ENCODE measurements around the gene ALKAL2.

Gene ALKAL2

DNA sequence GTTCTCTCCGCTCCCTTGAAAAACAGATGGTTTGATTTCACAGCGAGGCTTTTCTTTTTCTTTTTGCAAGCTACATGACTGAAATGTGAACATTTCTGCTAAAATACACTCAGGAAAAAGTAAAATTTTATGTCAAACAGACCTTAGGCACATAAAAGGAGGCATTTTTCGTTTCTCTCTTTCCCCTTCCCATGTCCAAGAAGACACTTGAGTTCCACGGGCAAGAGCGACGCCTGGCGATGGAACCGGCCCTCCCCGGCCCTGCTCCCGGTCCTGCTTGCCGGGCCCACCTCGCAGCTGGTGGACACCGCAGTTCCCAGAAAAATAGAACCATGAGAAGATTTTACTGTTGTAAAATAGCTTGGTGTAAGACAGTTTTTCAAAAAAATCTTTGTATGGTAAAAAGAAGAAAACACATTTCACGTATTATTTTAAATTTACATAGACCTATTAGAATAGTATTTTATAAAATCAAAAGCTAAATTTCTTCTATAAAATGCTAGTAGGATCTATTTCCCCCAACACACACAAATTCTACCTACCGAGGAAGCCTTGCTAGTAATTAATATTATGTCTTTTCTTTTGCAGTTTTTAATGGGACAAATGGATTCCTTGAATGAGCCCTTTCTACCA is 2.3 kb upstream of the ALKAL2 start:
- DNase-seq (ENCODE audit: low read depth in 1 of 2, low spot score in 1 of 2), result no peak

GRCh38 chr2:289362-290089 is 1.6 kb upstream of the ALKAL2 start:
- no peak for DNase-seq (ENCODE audit: low read depth in 1 of 2, low spot score in 1 of 2)

DNA sequence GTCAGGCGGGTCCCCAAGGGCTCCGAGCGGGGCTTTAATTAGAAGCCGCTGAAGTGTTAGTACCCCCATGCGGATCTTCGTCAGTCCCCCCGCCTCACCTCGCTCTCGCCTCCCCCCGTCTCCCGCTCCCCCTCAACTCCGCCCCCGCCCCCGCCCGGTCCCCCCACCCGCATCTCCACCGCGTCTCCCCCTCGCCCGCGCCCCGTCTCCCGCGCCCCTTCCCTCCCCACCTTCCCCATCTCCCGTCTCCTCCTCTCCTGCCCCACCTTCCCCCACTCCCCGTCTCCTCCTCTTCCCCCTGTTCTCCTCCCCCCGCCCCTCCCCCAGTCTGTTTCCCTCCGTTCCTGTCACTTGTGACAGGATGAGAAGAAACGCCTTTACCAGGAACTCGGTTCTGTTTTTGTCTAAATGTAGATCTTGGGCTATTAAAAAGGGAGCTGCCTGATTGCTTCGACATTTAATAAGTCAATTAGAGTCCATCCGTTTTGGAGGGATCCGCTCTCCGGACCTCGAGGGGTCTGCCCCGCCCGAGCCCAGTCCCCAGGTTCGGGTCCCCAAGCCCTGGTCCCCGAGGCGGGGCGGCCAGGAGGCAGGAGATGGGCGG is 969 bp upstream of the ALKAL2 start:
- DNase-seq (ENCODE audit: low read depth in 1 of 2, low spot score in 1 of 2), result no peak

GRCh38 chr2:287471-287885 is 413 bp downstream of the ALKAL2 start:
- no peak for DNase-seq (ENCODE audit: low read depth in 1 of 2, low spot score in 1 of 2)

- DNase-seq (ENCODE audit: low read depth in 1 of 2, low spot score in 1 of 2), result no peak
Measured at GRCh38 chr2:286774-287392, 1.0 kb downstream of the ALKAL2 start.

DNA sequence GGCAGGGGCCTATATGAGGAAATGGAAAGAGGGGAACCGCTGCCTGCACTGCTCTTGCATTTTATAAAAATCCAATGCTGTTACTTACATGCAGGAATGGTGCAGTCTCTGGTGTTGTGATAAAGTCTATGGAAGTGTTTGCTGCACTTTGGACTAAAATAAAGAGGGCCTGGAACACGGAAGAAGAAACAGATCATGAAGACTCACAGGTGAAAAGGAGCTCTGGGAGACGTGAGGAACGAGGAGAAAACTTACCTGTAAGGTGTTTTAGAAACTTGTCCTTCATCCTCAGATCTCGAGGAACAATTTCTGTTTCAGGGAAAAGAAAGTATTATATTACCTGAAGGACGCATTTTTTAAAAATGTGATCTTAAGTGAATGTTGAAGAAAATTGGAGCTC is 1.9 kb downstream of the ALKAL2 start:
- DNase-seq (ENCODE audit: low read depth in 1 of 2, low spot score in 1 of 2), result no peak

- no peak for DNase-seq (ENCODE audit: low read depth in 1 of 2, low spot score in 1 of 2)
Measured at GRCh38 chr2:285531-285930, 2.4 kb downstream of the ALKAL2 start.

DNA sequence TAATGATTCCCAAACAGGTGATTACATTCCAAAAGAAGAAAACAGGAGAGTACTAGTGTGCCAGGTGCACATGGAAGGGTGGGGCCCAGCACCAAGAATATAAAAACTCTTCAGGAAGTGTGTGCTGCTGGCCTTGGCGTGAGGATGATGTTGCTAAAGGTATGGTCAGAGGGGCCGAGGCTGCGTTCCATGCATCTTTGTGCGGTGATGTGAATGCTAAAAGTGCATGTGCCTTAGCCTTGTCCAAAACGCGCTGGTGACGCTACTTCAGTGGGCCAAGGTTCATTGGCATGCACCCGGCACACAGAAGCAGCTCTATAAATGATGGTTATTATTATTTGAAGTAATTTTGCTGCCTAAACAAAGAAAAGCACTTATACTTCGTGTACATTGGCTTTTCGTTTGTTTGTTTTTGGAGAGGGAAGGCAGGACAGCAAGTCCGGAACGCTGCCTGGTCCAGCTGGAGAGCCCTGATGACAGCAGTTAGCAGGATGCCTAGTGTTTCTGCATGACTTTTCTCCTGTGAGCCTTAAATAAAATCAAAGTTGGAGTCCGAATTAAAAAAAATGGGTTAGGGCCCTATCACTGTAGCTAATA is 2.9 kb downstream of the ALKAL2 start:
- DNase-seq (ENCODE audit: low read depth in 1 of 2, low spot score in 1 of 2), result no peak

DNA sequence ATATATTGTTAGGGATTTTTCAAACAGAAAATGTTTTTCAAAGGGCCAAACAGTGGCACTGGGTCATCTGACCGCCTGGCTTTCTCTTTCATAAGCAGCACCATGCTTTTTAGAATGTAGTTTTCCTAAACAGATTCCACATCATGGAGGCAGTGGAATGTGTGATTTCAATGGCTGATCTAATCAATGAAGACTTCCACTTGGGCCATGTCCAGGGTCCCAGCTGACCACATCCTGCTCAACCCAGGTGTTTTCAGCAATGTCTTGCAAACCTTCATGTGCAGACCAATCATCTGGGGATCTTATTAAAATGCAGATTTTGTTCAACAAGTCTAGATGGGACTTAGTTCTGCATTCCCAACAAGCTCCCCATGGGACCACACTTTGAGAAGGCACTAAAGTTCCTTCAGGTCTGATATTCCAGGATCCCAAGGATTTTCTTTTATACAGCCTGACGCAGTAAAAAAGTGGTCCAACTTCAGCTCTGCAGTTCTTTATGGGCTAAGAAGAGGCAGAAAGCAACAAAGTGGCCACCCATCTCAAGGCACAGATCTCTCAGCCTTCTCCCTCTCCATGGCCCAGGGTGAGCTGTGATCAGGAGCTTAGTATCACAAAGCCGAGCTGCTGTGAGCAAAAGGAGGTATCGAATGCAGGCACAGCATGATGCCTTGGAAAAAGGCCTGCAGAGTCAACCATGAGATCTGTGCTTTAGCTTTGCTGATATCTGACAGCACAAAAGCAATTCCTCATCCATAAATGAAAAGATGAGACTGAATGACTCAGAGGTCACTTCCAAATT is 3.7 kb downstream of the ALKAL2 start:
- DNase-seq (ENCODE audit: low read depth in 1 of 2, low spot score in 1 of 2), result no peak

GRCh38 chr2:282371-283263 is 5.3 kb downstream of the ALKAL2 start:
- no peak for DNase-seq (ENCODE audit: low read depth in 1 of 2, low spot score in 1 of 2)

GRCh38 chr2:281381-281780 is 6.5 kb downstream of the ALKAL2 start:
- DNase-seq (ENCODE audit: low read depth in 1 of 2, low spot score in 1 of 2), result no peak

- no peak for DNase-seq (ENCODE audit: low read depth in 1 of 2, low spot score in 1 of 2)
Measured at GRCh38 chr2:280650-281110, 7.2 kb downstream of the ALKAL2 start.

DNA sequence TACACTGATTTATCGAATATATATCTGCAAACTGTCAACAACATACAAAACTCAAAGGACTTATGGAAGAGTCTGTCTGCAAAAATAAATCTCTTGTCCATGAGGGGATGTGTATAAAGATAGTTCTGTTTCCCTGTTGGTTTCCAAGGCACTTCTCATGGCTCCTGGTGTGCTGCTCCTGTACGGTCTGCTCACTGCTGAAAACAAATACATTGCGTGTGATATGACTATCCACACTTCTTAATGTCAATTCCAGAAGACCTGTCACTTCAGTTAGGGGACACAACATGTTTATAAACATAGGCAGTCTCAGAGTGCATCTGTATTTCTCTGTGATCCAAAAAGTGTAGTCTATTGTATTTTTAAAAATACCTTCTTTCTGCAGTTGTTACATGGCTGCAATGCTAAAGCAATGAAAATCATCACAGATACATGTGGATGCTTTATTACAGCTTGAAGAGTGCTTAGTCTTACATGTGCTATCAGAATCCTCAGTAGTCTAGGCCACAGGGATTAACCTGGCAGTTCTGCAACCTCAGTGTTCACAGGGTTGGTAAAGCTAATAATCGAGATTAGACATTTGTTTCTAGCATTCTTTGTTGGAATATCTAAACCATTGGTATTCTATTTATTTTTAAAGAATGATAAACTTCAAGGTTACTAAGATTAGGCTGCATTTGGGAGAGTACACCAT is 7.8 kb downstream of the ALKAL2 start:
- no peak for DNase-seq (ENCODE audit: low read depth in 1 of 2, low spot score in 1 of 2)

DNA sequence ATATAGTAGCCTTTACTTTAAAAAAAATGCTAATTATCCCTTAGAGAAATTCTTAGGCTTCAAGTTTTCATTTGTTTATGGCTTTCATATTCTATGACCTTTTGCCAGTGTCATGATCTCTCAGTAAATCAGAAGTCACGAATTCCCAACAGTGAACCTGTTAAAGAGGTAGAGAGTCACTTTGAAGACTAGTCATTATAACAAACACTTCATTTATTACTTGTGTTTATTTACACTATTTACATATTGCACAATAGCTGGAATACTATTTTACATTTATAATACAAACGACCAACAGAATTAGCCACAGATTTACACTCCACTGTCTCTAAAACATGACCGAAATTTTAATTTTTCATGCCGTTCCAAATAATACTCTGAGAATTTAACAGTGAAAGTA is 8.5 kb downstream of the ALKAL2 start:
- DNase-seq (ENCODE audit: low read depth in 1 of 2, low spot score in 1 of 2), result no peak

DNA sequence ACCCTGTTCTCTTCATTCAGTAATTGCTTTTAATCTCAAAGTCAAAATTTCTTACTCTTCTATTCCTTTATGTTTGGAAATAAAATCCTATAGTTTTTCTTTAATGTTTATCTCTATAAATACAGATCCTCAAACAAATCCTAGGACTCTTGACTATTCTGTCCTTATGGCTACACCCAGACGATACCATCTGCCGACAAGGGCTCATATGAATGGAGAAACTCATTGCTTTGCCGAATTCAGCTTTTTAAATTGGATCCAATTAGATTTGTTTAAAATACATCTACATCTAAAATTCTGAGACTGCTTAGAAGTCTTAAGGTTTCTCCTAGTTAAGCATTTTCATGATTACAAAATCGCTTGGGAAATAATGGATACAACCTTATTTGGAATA is 9.0 kb downstream of the ALKAL2 start:
- no peak for DNase-seq (ENCODE audit: low read depth in 1 of 2, low spot score in 1 of 2)

DNA sequence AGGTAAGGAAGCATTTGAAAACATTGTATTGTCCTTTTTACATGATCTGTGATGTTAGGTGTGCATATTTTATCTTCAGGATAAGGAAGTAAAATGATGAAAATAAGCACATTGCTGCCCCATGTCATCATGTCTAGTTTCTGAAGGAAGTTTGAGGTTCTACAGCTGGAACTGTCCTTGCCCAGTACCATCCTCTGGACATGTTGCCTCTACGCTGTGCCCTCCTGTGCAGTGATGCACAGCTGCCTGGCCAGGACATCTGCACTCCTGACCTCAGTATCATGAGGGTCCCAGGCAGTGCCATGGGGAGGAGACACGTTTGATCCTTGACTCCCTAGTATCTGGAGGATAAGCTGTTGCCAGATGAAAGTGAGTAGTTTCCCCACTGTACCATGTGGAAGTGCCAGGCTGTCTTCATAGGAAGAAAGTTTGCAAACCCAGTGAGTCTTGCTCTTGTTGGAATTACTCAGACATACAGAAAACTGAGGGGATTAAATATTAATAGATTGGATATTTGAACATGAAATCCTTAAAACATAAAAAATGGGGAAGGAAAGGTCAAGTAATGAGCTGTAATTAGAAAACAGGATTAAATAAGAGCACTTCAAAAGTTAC is 9.5 kb downstream of the ALKAL2 start:
- no peak for DNase-seq (ENCODE audit: low read depth in 1 of 2, low spot score in 1 of 2)

DNA sequence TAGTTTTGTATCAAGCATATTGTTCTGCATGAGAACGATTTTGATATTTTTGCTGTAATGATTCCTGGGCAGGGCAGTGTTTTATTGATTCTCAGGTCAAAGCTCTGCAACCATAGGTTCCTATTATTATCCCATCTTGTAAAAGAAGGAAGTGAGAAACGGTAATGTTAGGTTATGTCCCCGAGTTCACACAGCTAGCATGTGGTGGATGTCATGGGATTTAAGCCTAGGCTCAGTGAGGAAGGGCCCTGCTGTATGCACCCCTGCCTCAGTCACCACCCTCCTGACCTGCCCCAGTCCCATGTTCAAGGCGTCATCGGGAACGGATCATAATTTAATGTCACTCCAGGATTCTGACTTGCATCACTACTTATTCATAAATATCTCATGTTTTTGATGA is 12.4 kb downstream of the ALKAL2 start:
- DNase-seq (ENCODE audit: low read depth in 1 of 2, low spot score in 1 of 2), result no peak

DNA sequence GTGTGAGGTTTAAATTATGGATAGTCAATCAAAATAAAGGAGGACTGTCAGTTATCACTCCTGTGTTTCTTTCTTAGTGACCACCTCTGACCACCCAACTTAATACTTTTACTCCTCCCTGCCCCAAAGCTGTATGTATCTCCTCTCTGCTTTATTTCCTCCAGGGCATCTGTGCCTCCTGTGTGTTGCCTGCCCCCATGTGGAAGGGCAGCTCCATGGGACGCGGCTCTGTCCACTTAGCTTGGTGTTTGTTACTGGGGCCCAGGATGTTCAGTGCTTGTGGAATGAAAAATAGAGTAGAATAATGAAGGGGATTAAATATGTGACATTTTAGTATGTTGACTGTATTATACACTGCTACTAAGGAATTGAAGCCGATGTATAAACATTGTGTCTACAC is 13.4 kb downstream of the ALKAL2 start:
- DNase-seq (ENCODE audit: low read depth in 1 of 2, low spot score in 1 of 2), result no peak

- DNase-seq (ENCODE audit: low read depth in 1 of 2, low spot score in 1 of 2), result no peak
Measured at GRCh38 chr2:273333-273732, 14.6 kb downstream of the ALKAL2 start.

Data from stimulated activated CD4-positive, alpha-beta T cell treated with anti-CD3 and anti-CD28 coated beads, Interleukin-15, amount 100 ng/mL, for 1 hour (primary cell).